MM.1S (cell line): ENCODE data around the gene ZNF771.

Source experiments
- CTCF ChIP-seq: fragments of 300-600 bp; sonication (generic); IDR thresholded peaks from 2 replicates; pipeline ENCODE4 v1.5.1; 2016; ENCODE audit warnings: antibody characterized with exemption, low read length, mixed read lengths
- EZH2 ChIP-seq: fragments of 300-600 bp; sonication (generic); optimal IDR thresholded peaks from 2 replicates; pipeline ENCODE3; 2017; ENCODE audit warnings: low read depth, mild to moderate bottlenecking, antibody characterized with exemption, low read length, mixed read lengths
- EZH2phosphoT487 ChIP-seq: fragments of 300-600 bp; sonication (generic); IDR thresholded peaks from 2 replicates; pipeline ENCODE4 v1.6.1; 2018; ENCODE audit warnings: antibody characterized with exemption, low read length

GRCh38 chr16:30418350-30419181 lies 11.2 kb downstream of the ZNF771 start:
- no peak; the same call in 1 of the 2 replicates for TF ChIP-seq CTCF
- no peak for TF ChIP-seq EZH2
- no peak for TF ChIP-seq EZH2phosphoT487
